ENCODE results near the gene LSR.

DNA sequence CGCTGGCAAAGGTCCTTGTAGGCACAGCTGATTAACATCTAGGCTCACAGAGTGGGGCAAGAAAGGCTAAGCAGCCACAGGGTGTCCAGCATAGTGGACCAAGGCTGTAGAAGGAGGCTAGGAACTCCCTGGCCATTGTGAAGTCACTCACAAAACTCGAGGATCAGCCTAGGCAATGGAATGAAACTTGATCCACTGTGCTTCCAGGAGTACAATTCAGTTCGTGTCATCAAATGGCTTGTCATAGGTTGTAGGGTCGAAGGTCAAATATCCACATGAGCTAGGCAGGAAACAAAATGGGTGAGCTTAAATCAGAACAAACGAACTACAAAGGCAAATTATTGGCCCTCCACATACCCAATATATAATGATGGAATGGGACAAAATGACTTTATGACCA, 15.9 kb upstream of the LSR start:
- no peak for TF ChIP-seq EZH2 (IDR thresholded peaks at IDR 0.05; ENCODE audit: borderline replicate concordance, low read length)
- TF ChIP-seq CTCF (IDR thresholded peaks at IDR 0.05; ENCODE audit: low read length) = no peak
